ENCODE data around the gene JARID2.

Gene JARID2

DNA sequence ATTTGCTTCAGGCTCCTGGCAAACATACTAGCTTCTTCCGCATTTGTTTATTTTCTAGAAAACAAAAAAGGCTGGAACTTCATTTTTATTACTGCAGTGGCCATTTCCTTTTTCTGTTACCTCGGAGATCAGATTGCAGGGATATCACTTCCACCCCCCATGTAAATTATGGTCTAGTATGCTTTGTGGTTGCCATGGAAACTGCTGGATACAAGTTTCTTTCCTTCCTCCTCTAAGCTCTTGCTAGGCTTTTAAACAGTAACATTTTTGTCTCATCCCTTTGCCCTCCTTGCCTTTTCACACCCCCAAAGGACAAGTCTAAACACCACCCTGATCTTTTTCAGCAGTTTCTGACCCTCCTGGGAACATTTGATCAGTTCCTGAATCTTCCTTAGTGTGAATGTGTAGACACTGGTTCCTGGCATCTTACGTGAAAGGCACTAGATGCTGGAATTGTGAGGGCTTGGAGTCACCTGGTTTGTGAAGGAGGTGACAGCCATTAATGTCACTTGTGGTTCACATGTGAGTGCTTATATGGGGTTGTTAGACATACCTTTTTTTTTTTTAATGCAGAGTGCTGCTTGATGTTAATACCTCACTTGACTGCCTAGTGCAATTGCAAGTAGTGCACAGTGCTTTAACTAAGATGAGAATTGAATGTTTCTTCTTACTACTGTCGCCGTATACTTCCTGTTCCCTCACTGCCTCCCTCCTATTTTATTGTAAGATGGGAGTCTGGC, 181.6 kb downstream of the JARID2 start:
- DNase-seq, result no peak

DNA sequence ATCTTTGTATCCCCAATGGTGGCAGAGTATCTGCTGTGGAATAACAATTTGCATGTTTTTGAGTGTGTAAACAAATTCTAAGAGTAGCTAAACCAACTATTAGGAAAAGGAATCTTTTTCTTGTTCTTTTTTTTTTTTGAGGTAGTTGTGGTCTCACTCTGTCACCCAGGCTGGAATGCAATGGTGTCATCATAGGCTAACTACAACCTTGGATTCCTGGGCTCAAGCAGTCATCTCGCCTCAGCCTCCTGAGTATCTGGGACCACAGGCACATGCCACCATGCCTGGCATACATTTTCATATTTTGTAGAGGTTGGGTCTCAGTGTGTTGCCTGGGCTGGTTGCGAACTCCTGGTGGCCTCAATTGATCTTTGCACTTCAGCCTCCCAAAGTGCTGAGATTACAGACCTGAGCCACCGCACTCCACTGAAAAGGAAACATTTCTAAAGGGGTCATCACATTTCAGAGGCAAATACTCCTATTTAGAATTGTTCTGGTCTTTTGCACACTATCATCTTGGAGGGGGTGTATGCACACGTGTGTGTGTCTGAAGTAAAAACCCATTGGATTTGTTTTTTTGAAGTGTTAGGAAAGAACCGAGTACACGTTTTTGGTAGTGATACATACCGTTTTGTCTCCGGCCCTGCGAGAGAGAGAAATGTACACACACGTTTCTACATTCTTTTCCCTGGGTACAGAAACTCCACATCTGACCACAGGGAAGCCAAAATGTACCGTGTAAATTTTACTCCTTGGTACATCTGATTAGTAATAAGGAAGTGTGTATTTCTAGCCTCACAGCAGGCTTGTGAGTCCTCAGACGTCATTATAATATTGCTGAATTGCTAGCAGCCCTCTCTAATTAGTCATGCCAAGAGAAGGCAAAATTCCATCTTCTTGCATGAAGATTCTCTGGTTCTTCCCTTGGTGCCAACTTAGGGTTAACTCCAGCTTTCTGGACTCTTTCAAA, 183.6 kb downstream of the JARID2 start:
- no peak for DNase-seq

DNA sequence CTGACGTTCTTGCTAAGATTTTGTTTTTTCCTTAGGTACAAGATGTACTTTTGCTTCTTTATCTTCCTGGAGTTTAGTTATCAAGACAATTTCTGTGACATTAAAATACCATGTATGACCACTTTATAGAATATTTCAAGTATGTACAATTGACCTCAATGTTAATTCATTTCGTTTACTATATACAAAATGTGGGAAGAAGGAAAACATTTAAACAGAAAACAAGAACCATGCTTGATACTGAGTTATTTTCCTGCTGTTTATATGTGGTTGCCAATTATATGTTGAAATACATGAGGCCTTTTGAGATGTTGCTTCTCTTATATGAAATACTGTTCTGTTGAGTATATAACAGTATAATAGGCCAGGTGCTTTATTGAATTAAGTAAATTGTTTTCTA, 184.3 kb downstream of the JARID2 start:
- no peak for DNase-seq

DNA sequence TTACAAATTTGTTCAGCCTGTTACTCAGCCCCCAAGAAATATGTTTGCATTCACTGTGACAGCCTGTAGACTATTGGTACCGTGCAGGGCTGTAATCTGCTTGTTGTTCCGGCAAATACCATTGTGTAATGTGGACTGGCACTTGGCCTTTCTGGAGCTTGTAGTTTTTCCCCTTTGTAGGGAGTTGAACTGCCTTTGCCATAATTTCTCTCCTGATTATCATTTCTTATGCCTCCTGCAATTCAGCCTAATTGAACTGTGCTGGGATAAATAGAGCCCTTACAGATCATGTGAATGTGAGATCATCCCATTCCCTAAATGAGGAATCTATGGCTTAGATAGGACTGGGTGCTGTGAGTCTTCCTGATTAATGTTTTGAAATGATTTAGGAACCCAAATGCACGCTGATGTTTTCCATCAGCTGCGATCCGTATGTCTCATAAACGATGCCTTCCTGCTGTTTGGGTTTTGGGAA, 185.1 kb downstream of the JARID2 start:
- DNase-seq, result no peak

DNA sequence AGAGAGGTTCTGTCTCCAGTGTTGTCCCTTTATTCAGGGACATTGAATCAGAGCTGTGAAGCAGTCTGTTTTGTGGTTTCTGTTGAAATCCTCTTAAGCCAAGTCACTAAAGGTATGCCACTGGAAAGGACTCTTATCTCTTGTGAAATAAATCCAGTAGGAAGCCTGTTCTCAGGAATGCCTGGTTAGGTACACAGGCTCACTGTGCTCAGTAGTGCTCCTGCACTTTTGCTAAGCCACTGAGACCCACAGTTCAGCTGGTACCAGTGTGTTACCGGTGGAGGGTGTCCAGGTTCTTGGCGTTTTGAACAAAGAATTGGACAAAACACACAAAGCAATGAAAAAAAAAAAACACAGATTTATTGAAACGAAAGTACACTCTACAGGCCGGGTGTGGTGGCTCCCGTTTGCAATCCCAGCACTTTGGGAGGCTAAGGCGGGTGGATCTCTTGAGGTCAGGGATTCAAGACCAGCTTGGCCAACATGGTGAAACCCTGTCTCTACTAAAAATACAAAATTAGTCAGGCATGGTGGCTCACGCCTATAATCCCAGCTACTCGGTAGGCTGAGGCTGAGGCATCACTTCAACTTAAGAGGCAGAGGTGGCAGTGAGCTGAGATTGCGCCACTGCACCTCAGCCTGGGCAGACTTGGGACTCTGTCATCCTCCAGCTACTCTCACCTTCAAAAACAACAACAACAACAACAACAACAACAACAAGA, 186.1 kb downstream of the JARID2 start:
- DNase-seq, result no peak

DNA sequence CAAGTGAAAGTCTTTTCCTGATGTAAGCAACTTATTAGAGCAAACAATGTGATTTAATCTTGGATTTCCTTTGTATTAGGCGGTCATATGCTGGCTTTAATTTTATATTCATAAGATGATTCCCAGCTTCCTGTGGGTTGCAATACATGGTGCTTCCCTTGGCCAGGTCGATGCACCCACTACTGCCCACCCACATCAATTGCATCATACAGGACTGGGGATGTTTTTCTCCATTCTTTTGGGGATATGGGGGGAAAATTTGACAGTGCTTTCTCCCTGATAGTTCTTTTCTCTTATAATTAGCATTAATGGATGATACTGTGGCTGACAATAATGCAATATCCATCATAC, 187.6 kb downstream of the JARID2 start:
- no peak for DNase-seq

DNA sequence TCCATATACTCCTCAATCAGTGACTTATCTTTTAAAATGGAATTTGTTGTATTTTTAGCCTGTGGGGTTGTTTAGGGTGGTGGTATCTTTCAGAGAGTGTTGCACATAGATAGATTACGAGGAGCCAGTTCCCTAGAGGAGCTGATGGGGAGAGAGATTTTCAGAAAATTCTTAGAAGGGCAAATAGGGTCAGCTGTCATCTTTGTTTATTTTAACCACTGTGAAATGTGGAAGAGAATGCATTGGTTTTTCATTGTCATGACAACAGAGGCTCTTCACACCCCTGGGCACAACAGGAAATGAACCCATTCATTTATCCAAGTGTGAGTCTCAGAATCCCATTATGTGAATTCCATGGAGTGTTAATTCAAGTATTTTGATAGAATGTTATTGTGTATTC, 188.4 kb downstream of the JARID2 start:
- no peak for DNase-seq

DNA sequence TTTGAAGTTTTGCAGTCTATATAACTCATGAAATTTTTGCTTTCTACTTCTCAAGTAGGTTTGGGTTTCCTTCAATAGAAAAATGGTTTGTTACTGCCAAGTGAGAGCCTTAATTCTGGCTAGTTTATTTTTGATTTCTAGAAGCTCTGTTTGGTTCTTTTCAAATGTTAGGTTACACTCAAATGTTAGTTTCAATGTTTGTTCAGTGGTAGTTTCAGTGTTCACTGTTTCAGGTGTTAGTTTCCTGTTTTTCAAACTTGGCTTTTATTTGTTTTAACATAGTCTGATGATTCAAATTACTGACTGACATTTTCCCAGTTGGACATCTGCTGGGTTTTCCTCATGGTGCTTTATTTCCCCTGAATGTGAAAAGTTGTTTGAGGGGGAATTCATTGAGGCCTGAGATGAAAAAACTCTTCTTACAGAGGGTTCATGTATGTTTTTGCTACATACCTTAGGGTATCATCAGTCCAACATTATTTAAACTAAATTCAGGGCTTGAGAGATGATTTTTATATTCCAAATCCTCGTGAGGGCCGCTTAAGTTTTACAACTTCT, 189.0 kb downstream of the JARID2 start:
- no peak for DNase-seq

DNA sequence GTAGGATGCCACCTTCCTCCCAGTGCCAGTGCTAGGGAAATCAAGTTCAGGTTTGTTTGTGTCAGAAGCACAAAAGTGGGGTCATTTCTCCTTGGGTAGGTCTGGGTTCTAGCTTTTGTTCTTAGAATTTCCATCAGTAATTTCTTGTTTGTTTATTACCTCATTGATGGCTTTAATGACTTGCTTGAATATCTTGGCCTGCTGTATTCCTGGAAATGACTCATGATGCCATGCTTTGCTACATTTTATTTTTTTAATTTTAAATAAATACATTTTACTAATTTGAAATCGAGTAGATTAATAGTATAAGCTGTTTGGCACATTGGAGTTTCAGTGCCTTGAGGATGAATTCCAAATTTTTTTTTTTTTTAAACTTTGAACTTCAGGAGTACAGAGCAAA, 189.6 kb downstream of the JARID2 start:
- no peak for DNase-seq

DNA sequence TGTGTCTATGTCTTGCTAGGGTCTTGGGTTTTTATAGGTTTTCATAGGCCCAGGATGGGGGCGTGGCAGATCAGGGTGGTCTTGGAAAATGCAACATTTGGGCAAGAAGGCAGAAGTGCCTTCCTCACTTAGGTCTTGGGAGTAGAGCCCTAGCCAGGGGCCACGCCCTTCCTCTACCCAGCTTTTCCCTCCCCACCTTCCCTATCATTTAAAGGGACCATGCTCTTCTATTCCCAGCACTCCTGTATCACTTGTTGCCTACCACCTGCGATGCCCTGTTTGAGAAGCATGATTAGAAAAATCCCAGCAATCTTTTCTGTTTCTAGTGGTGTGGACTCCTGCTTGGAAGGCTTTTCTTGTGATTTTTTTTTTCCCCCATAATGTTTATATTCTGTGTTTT, 190.6 kb downstream of the JARID2 start:
- no peak for DNase-seq

DNA sequence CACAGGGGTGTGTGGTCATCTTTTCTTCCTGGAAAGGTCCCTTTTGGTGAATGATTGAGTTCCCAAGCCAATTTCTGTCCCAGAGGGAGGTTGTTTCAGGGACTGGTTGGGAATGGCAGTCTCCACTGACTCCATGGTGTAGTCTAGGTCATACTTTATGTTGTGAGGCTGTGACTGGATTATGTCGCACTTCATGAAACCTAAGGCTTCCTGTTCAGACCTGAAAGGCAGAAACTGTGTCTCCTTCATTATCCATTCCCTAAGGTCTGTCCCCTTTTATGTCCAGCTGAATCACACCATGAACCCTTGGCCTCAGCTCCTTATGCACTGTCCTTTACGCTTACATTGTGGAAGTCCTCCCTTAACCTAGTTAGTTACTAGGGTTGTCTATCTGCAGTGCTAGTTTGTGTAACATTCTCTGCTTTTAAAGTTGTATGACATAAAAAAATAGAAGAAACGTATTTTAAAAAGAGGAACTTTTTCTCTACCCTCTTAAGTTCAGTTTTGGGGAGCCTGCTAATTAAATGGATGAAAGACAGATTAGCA, 191.3 kb downstream of the JARID2 start:
- no peak for DNase-seq

DNA sequence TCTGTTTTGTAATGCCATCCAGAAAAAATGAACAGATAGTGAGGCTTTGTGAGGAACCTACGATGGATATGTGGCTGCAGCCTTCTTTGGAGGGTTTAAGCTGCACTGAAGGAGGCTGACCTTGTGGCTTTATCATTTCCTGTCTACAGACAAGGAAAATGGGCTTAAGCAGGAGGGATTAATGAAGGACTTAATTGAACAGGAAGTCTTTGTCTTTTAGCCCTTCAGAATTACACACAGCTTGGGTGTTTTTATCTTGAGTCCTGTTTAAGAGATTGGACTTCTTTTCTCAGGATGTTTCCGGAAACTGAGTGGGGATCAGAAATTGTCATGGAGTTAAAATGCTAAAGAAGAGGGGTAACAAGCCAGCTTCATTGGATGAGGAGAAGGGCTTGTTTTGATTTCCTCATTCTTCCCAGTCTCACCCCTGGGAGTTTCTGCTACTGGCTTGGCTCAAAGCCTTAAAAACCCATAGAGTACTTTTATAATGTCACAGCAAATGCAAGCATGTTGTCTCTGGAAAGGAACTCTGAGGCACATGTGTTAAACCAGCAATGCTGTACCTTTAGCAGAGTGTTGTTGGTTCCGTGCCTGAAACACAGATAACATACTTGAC, 193.6 kb downstream of the JARID2 start:
- no peak for DNase-seq

DNA sequence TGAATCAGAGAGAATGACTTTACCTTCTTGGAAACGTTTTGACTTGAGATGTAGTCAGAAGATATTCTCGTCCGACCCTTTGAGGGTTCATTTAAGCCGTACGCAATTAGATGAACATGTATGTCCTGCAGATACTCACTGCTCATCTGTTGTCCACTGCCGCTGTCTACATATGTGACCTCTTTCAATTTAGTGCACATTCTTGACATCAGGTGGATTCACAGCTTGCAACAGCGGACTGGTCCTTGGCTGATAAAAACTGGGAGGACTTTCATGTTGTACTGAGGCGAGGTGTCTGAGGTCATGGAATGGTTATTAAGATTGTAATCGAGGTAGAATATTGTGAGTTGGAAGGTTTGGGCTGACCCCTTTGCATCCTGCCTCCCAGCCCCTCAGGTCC, 194.2 kb downstream of the JARID2 start:
- no peak for DNase-seq

DNA sequence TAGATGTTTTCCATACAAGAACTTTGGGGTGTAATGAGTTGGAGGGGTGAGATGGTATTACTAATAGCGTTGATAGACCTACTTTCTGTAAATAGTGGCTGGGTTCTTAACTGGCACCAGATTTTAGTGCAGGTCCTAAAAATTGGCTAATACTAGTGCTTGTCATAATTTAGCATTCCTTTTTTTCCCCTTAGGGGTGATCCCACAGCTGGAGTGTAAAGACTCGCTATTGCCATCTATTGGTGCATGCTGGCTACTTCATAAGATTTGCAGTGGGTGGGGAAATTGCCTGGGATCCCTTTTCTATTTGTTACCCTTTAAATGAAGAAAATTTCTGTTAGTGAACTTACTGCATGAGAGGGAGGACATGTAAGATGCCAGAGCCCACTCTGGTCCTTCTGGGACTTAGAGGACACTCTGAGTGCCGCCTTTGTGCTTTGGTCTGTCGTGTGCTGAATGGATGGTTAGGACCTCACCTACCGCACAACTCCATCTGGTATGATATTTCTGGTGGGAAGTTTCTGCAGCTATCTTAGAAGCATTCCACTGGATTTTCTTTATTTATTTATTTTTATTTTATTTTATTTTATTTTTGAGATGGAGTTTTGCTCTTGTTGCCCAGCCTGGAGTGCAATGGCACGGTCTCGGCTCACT, 195.5 kb downstream of the JARID2 start:
- no peak for DNase-seq

DNA sequence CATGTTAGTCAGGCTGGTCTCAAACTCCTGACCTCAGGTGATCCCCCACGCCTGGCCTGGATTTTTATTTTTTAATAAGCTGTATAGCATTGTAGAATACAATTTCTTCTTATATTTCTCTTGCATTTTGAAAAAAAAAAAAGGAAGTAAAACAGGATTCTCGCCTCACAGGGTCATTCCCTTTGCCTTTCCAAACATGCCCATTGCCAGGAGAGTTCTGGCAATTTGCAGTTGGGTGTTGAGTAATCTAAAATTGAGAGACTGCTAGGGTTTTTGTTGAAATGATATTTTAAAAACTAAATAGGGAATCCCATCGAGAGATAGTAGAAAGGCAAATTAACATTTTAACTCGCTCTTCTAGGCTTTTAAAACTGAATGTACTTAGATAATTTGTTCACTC, 196.1 kb downstream of the JARID2 start:
- DNase-seq, result no peak

DNA sequence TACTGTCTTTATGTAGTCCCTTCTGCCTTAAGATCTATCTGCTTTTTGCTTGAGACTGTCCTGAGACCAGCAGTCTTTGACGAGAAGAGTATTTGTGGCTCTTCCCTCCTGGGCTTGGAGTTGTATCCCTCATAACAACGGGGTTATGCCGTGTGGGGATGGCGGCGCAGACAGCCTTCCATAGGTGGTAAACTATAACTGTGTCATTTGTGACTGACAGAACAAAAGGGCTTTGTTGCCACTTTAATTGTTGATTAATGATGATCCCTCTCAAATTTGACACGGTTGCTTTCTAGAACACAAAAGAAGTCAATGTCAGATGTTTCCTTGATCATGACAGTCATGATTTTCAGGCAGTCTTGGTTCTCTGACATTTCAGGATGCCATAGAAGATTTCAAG, 196.6 kb downstream of the JARID2 start:
- DNase-seq, result no peak

DNA sequence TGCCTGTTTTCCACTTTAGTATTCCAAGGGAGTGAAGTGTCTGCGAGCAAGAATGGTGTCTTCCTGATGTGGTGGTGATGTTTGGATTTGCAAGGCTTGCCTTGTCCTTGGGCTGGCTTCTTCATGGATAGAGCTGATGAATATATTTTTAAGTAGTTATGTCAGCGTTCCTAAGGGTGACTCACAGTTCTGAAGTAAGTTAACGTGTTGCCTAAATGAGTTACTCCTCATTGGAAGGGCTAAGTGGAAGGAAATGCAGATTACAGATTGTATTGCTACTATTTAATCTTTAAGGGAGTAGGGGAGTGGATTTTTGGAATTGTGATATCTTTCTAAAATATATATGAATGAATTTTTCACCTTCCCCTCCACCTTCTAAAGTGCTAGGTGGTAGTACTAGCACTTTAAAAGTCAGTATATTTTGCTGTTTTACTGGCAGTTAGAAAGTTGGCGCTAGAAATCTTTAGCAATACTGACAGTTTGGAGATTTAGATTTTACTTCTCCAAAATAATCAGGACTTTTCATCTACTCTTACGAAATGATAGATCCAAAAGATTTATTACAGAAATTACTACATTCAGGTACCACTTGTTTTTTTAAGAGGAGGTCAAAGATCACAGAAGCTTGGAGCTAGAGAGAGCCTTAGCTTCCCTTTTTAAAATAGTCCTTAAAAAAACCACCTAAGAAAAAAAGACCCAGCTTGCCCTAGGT, 197.4 kb downstream of the JARID2 start:
- DNase-seq, result no peak

DNA sequence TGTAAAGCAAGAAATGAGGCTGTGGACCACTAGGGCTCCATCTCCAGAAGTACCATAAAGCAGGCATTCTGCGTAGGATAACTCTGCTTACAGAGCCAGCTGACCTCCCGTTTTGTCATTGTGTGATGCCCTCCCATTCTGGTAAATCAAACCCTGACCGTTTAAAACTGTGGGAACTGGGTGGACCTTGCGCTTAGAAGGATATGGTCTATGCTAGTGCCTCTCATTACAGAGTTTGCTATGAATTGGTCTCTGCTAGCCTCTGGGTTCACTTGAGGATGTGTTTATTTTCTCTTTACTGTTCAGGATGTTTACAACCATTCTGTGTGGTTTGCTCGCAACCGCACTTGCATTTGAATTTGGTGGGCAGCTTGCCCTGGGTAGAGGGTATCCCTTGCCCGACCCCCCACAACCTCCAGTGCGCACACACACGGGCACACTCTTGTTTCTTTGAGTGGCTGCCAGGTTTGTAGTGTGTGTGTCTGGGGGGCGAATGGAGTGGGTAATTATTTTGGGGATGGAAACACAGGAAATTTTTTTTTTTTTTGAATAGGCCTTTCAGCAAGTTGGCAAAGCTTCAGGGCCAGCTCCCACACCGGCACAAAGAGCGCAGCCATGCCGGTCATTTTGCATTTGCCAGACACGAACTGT, 198.3 kb downstream of the JARID2 start:
- DNase-seq, result no peak

DNA sequence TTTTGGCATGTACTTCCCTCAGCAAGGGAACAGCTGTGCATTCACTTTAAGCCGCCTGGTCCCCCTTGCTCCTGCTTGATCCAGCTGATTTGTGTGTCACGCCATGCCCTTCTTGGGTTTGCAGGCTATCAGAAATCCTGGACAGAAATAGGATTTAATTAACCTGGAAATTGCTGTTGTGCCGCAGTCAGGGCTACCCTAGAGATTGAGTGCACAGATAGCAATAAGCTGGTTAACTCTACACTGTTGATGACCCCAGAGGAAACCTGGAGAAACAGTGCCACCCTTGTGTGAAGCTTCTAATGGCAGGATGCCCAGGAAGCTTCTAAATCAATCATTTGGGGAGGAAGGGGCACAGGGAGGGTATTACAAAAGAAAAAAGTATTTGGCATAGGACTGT, 199.0 kb downstream of the JARID2 start:
- DNase-seq, result no peak

DNA sequence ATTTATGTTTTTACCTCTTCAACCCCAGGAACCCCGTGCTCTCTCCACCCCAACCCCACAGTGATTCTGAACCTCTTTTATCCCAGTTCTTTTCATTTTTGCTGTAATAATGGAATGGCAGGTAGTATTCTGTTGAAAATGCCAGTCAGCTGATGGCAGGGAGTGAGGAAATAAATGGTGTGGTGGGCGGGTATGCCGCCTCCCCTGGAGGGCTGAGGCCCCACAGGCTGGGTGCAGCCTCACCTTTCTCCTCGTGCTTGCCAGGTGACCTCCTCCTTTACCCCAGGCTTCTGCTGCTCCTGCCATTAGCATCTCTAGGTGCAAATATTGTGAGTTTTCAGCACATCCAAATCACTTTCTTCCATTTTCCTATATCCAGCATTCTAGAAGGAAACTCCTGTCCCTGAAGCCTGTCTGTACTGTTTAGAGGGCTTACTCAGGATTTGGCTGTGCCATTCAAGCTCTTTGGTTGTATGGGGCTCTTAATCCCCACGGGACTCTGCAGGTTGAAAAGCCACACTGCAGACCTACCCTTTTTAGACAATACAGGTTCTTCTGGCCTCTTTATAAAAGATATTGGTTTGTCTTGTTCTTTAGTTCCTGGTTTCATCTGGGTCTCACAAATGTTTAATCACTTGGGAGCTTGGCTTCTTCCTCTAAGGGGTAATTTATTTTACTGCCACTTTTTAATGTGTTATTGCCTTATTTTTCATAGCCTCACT, 201.8 kb downstream of the JARID2 start:
- DNase-seq, result no peak

Measured in cortex of kidney (tissue), 1 donor.